Measurements from ENCODE around the gene AGPAT3.

GRCh38 chr21:43911935-43912487 is 47.0 kb downstream of the AGPAT3 start:
- TF ChIP-seq CTCF (IDR thresholded peaks at IDR 0.05), result no peak
- no peak for TF ChIP-seq POLR2A (IDR thresholded peaks at IDR 0.05)
